Glomerular visceral epithelial cell (primary cell): ENCODE measurements around the gene GARNL3.

Experiments used
- DNase-seq: peaks from one replicate; pipeline ENCODE4 v3.0.0-alpha.2; 2016; ENCODE audit errors: extremely low spot score

GARNL3 gene

GRCh38 chr9:127403507-127404192, 139.1 kb downstream of the GARNL3 start:
- DNase-seq: no peak

- no peak for DNase-seq
Observed at GRCh38 chr9:127404631-127405030, 140.1 kb downstream of the GARNL3 start.

GRCh38 chr9:127405344-127406125, 141.0 kb downstream of the GARNL3 start:
- no peak for DNase-seq

GRCh38 chr9:127406799-127407491, 142.4 kb downstream of the GARNL3 start:
- DNase-seq: no peak

GRCh38 chr9:127407492-127407843, 142.9 kb downstream of the GARNL3 start:
- DNase-seq: no peak

- DNase-seq: no peak
Observed at GRCh38 chr9:127411122-127411521, 146.5 kb downstream of the GARNL3 start.

GRCh38 chr9:127415141-127415540, 150.6 kb downstream of the GARNL3 start:
- DNase-seq: no peak

GRCh38 chr9:127415657-127416056, 151.1 kb downstream of the GARNL3 start:
- DNase-seq: no peak

- no peak for DNase-seq
Observed at GRCh38 chr9:127417131-127418036, 152.8 kb downstream of the GARNL3 start.

GRCh38 chr9:127418037-127418471, 153.5 kb downstream of the GARNL3 start:
- no peak for DNase-seq

- no peak for DNase-seq
Observed at GRCh38 chr9:127419348-127419747, 154.8 kb downstream of the GARNL3 start.

GRCh38 chr9:127421057-127421456, 156.5 kb downstream of the GARNL3 start:
- DNase-seq: no peak

GRCh38 chr9:127422133-127422782, 157.7 kb downstream of the GARNL3 start:
- DNase-seq: no peak

GRCh38 chr9:127422787-127423186, 158.2 kb downstream of the GARNL3 start:
- DNase-seq: no peak

- no peak for DNase-seq
Observed at GRCh38 chr9:127423476-127423933, 158.9 kb downstream of the GARNL3 start.

- peak; percentile 91 for DNase-seq
Observed at GRCh38 chr9:127423934-127424675, 159.5 kb downstream of the GARNL3 start, which contains the start of gene ZNF79. Gene ZNF79 (plus strand): TSS chr9:127424382. CDS start chr9:127424788, 406 bp downstream.

- DNase-seq: no peak
Observed at GRCh38 chr9:127424676-127424999, 160.1 kb downstream of the GARNL3 start.

GRCh38 chr9:127426756-127427155, 162.2 kb downstream of the GARNL3 start:
- no peak for DNase-seq

GRCh38 chr9:127428348-127428747, 163.8 kb downstream of the GARNL3 start:
- no peak for DNase-seq

- DNase-seq: no peak
Observed at GRCh38 chr9:127430415-127430814, 165.8 kb downstream of the GARNL3 start.
